Liver (tissue), 9 donors: ENCODE data around the gene RPL36AL. TPM values are rescaled to one million over a fixed set of nuclear protein-coding genes. Genes with fewer than 3 reads are reported as not detected.

ENCODE experiments used
- DNase-seq: peaks from one replicate; pipeline ENCODE4 v3.0.0-alpha.2; 2017; ENCODE audit warnings: low spot score
- H3K27ac ChIP-seq, 2 donors: one replicate each; pipeline ENCODE4 v1.7.0; 2013; ENCODE audit warnings: inconsistent platforms in 2 of 2, low read length in 2 of 2, control low read depth in 1 of 2, low read depth in 1 of 2, mild to moderate bottlenecking in 1 of 2
- H3K27me3 ChIP-seq, 4 donors: one replicate each; pipeline versions ENCODE4 v1.6.1 to v1.7.0; 2013; ENCODE audit warnings: low read length in 3 of 4, inconsistent platforms in 1 of 4, mild to moderate bottlenecking in 1 of 4, moderate library complexity in 1 of 4; ENCODE audit not compliant: control insufficient read depth in 4 of 4, insufficient read depth in 4 of 4
- H3K36me3 ChIP-seq, 4 donors: one replicate each; pipeline versions ENCODE4 v1.6.1 to v1.7.0; 2013; ENCODE audit warnings: low read length in 3 of 4, mild to moderate bottlenecking in 3 of 4, low read depth in 1 of 4, moderate library complexity in 1 of 4; ENCODE audit not compliant: control insufficient read depth in 4 of 4, insufficient read depth in 3 of 4
- H3K4me1 ChIP-seq, 4 donors: one replicate each; pipeline versions ENCODE4 v1.6.1 to v1.7.0; 2013; ENCODE audit warnings: low read length in 3 of 4, mild to moderate bottlenecking in 3 of 4, moderate library complexity in 1 of 4; ENCODE audit not compliant: control insufficient read depth in 4 of 4, insufficient read depth in 4 of 4
- H3K4me3 ChIP-seq, 3 donors: one replicate each; pipeline versions ENCODE4 v1.6.1 to v1.7.0; 2013; ENCODE audit warnings: low read length in 3 of 3, control low read depth in 1 of 3, low read depth in 1 of 3, mild to moderate bottlenecking in 1 of 3
- H3K9ac ChIP-seq, 2 donors: one replicate each; pipeline ENCODE4 v1.7.0; 2013; ENCODE audit warnings: low read length in 2 of 2, mild to moderate bottlenecking in 2 of 2, moderate library complexity in 2 of 2, control low read depth in 1 of 2, low read depth in 1 of 2
- H3K9me3 ChIP-seq, 4 donors: one replicate each; pipeline versions ENCODE4 v1.6.1 to v1.7.0; 2013; ENCODE audit warnings: low read length in 3 of 4; ENCODE audit not compliant: control insufficient read depth in 4 of 4
- CTCF ChIP-seq: fragments of 150-350 bp; IDR thresholded peaks from 2 replicates; pipeline ENCODE4 v1.5.1; 2017; ENCODE audit warnings: improper control_type of control experiment, low read depth, low read length; ENCODE audit not compliant: missing input control
- EGR1 ChIP-seq, 2 donors: IDR thresholded peaks; 2 replicates each; pipeline ENCODE4 v1.6.1; 2016 to 2018; ENCODE audit warnings: antibody characterized with exemption in 2 of 2, low read depth in 2 of 2
- FOXA1 ChIP-seq: IDR thresholded peaks from 2 replicates; pipeline ENCODE4 v1.6.1; 2016; ENCODE audit warnings: antibody characterized with exemption
- GABPA ChIP-seq, 2 donors: IDR thresholded peaks in 1 of 2; conservative IDR thresholded peaks in 1 of 2; 2 replicates each; pipeline ENCODE4 v1.6.1; 2016; ENCODE audit warnings: antibody characterized with exemption in 2 of 2, mild to moderate bottlenecking in 1 of 2, moderate library complexity in 1 of 2
- HNF4A ChIP-seq, 2 donors: conservative IDR thresholded peaks; 2 replicates each; pipeline ENCODE4 v1.6.1; 2016; ENCODE audit warnings: antibody characterized with exemption in 2 of 2, mild to moderate bottlenecking in 2 of 2
- JUND ChIP-seq, 2 donors: IDR thresholded peaks; 2 replicates each; pipeline ENCODE4 v1.6.1; 2016; ENCODE audit warnings: antibody characterized with exemption in 2 of 2
- NR2F2 ChIP-seq: IDR thresholded peaks from 2 replicates; pipeline ENCODE4 v1.6.1; 2016; ENCODE audit warnings: antibody characterized with exemption
- REST ChIP-seq: IDR thresholded peaks from 2 replicates; pipeline ENCODE4 v1.6.1; 2016; ENCODE audit warnings: antibody characterized with exemption, mild to moderate bottlenecking
- RXRA ChIP-seq, 2 donors: IDR thresholded peaks; 2 replicates each; pipeline ENCODE4 v1.6.1; 2017 to 2018; ENCODE audit warnings: antibody characterized with exemption in 2 of 2, mild to moderate bottlenecking in 1 of 2
- SP1 ChIP-seq: IDR thresholded peaks from 2 replicates; pipeline ENCODE4 v1.6.1; 2018; ENCODE audit warnings: antibody characterized with exemption, mild to moderate bottlenecking
- YY1 ChIP-seq: IDR thresholded peaks from 2 replicates; pipeline ENCODE4 v1.6.1; 2016; ENCODE audit warnings: antibody characterized with exemption, mild to moderate bottlenecking
- ZBTB33 ChIP-seq: IDR thresholded peaks from 2 replicates; pipeline ENCODE4 v1.6.1; 2016; ENCODE audit warnings: antibody characterized with exemption
- WGBS: extraction: QIAGEN DNeasy Blood & Tissue Kit; methylation state at CpG from one replicate; pipeline ENCODE4 v1.1.7; 2013; 5-methylcytosine and 5-hydroxymethylcytosine counted together
- polyA plus RNA-seq, 2 donors: library from polyadenylated mRNA; stranded (reverse) in 1 of 2; unstranded in 1 of 2; fragments of 200-250 nt in 1 of 2; fragments of >200 nt in 1 of 2; fragmentation: Nextera tagmentation in 1 of 2; extraction: Ambion mirVana in 1 of 2; gene quantifications; one replicate each; pipeline versions ENCODE4 v1.2.1 to v1.2.3, GENCODE V29; 2013 to 2015
- total RNA-seq, 2 donors: library from RNA; depleted of rRNA; stranded (reverse); fragments of >200 nt; gene quantifications; one replicate each; pipeline ENCODE4 v1.2.3, GENCODE V29; 2014
- TF ChIP-seq, protein P1 (sequence below): IDR thresholded peaks from 2 replicates; pipeline ENCODE4 v1.6.1; 2016; ENCODE audit warnings: antibody characterized with exemption
- donor health status: healthy.
- donor health status: healthy.
- donor health status: healthy.
- donor health status: healthy.
- donor health status: healthy.

Gene RPL36AL
- total and polyA plus RNA-seq, 4 donors: 110 to 268 (median 148) TPM

- Histone ChIP-seq H3K27me3 (no peaks in the 10 kb centered on the region), H3K27ac (no peak overlapping the region), H3K4me1 (peaks cover 2 to 25% (median 20%) of the 10 kb centered on the region in 4 donors), H3K36me3 (no peaks in the 10 kb centered on the region), H3K9me3 (no peaks in the 10 kb centered on the region), H3K9ac (no peak overlapping the region), H3K4me3 (no peak overlapping the region)
- DNase-seq: no peak
- 89% methylated on average over 3 of the region's 3 CpGs for whole genome bisulfite sequencing
- no peak for TF ChIP-seq REST
- TF ChIP-seq JUND (IDR thresholded peaks at IDR 0.05): no peak
- TF ChIP-seq GABPA (IDR thresholded peaks at IDR 0.05 in 1 of 2, conservative IDR thresholded peaks at IDR 0.05 in 1 of 2): no peak
- TF ChIP-seq, protein P1, sequence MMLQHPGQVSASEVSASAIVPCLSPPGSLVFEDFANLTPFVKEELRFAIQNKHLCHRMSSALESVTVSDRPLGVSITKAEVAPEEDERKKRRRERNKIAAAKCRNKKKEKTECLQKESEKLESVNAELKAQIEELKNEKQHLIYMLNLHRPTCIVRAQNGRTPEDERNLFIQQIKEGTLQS: no peak
- no peak for TF ChIP-seq FOXA1
- no peak for TF ChIP-seq EGR1 (IDR thresholded peaks at IDR 0.05; ENCODE audit: low read depth in 2 of 2)
- TF ChIP-seq RXRA (IDR thresholded peaks at IDR 0.05): no peak
- TF ChIP-seq ZBTB33: no peak
- no peak for TF ChIP-seq NR2F2
- TF ChIP-seq SP1: no peak
These were observed 27.4 kb downstream of the RPL36AL start for GRCh38 chr14:49593016-49593415.

GRCh38 chr14:49589387-49589786, 31.0 kb downstream of the RPL36AL start:
- Histone ChIP-seq H3K27ac (no peak overlapping the region), H3K4me3 (no peak overlapping the region), H3K27me3 (no peaks in the 10 kb centered on the region), H3K4me1 (peaks cover 3 to 13% (median 7%) of the 10 kb centered on the region in 4 donors), H3K36me3 (no peaks in the 10 kb centered on the region), H3K9ac (no peak overlapping the region), H3K9me3 (no peaks in the 10 kb centered on the region)
- TF ChIP-seq CTCF (no peak), REST (peak; percentile 82), YY1 (no peak), JUND (IDR thresholded peaks at IDR 0.05) (no peak), HNF4A (conservative IDR thresholded peaks at IDR 0.05) (no peak)
- TF ChIP-seq, protein P1: no peak
- no peak for DNase-seq
- WGBS: 95% methylated on average over 3 of the region's 3 CpGs
